ENCODE results near the gene BHLHA15. TPM values are rescaled to one million over a fixed set of nuclear protein-coding genes. Genes with fewer than 3 reads are reported as not detected.

BHLHA15 gene
- total and polyA plus RNA-seq, 2 of the 8 experiments (the other 6 are each of a cell fraction or from before 2014, with no cell fraction given), result 1.1 to 2.7 TPM

GRCh38 chr7:98231493-98232262 is 20.4 kb downstream of the BHLHA15 start:
- H3K4me2 ChIP-seq (ENCODE audit: insufficient read depth in 1 of 2, low read depth in 2 of 2, low read length in 2 of 2), result no peak overlapping the region
- H2BK12ac ChIP-seq (ENCODE audit: low read depth, low read length), result no peak overlapping the region
- H4K5ac ChIP-seq (ENCODE audit: insufficient read length, low read depth, low read length), result no peak overlapping the region
- H3K79me1 ChIP-seq (ENCODE audit: low read depth, low read length), result no peaks in the 10 kb centered on the region
- no peak overlapping the region for H2BK120ac ChIP-seq (replicated peaks; ENCODE audit: low read depth, low read length)
- no peak overlapping the region for H2AK5ac ChIP-seq (ENCODE audit: low read depth, low read length)
- no peak overlapping the region for H3K14ac ChIP-seq (ENCODE audit: insufficient read length)
- peaks cover 2 to 4% of the 10 kb centered on the region in 2 experiments for H4K20me1 ChIP-seq (replicated peaks in 1 of 2; ENCODE audit: control insufficient read depth in 1 of 2, insufficient read depth in 2 of 2, low read length in 2 of 2)
- no peak overlapping the region for H3K9ac ChIP-seq (replicated peaks in 1 of 4; ENCODE audit: extremely low read depth in 1 of 4, low read depth in 3 of 4, low read length in 3 of 4)
- no peaks in the 10 kb centered on the region for H3K27me3 ChIP-seq (replicated peaks in 1 of 4; ENCODE audit: control insufficient read depth in 3 of 4, extremely low read depth in 1 of 4, insufficient read depth in 3 of 4, low read length in 3 of 4)
- H3K4ac ChIP-seq (replicated peaks; ENCODE audit: insufficient read length, low read depth, low read length), result no peak overlapping the region
- CTCF ChIA-PET (ENCODE audit: partially characterized antibody), result no interaction called here
- no peak overlapping the region for H2BK15ac ChIP-seq (ENCODE audit: low read length)
- no peak overlapping the region for H2BK5ac ChIP-seq (ENCODE audit: low read depth, low read length)
- no peak overlapping the region for H3K27ac ChIP-seq (ENCODE audit: low read depth, low read length)
- H3K4me1 ChIP-seq (replicated peaks in 1 of 4; ENCODE audit: control insufficient read depth in 3 of 4, insufficient read depth in 4 of 4, low read length in 3 of 4), result no peaks in the 10 kb centered on the region; a peak in 3 of 7 replicates
- no peak overlapping the region for H2BK20ac ChIP-seq (ENCODE audit: low read length)
- no peak overlapping the region for H3K23ac ChIP-seq (ENCODE audit: insufficient read length)
- H3K4me3 ChIP-seq (ENCODE audit: extremely low read depth in 1 of 4, insufficient read depth in 2 of 4, low read depth in 3 of 4, low read length in 4 of 4), result no peak overlapping the region
- no peak overlapping the region for H4K91ac ChIP-seq (replicated peaks; ENCODE audit: insufficient read length, low read length)
- POLR2A ChIA-PET (ENCODE audit: partially characterized antibody), result no interaction called here
- H4K8ac ChIP-seq (ENCODE audit: extremely low read depth, insufficient read depth, low read length), result no peak overlapping the region
- H2AFZ ChIP-seq (ENCODE audit: low read length), result no peak overlapping the region
- no peak overlapping the region for H3K18ac ChIP-seq (ENCODE audit: extremely low read depth, low read length)
- H3K36me3 ChIP-seq (ENCODE audit: control insufficient read depth in 2 of 4, insufficient read depth in 4 of 4, low read length in 3 of 4), result no peaks in the 10 kb centered on the region
- H3K23me2 ChIP-seq (ENCODE audit: low read depth, low read length), result no peaks in the 10 kb centered on the region
- FAIRE-seq, result no peak
- H3K56ac ChIP-seq (replicated peaks; ENCODE audit: insufficient read length, low read depth, low read length), result no peak overlapping the region
- DNase-seq (ENCODE audit: low read depth in 1 of 2, low spot score in 2 of 2), result no peak
- H3K9me3 ChIP-seq (ENCODE audit: insufficient read depth in 2 of 2, low read depth in 1 of 2, low read length in 1 of 2), result no peaks in the 10 kb centered on the region
- 85% methylated on average over 19 of the region's 25 CpGs; no CpG with 5 or more reads in 1 of the 2 experiments for WGBS, 2 experiments (ENCODE audit: extremely low coverage in 1 of 2, insufficient coverage in 1 of 2, insufficient read length in 1 of 2, insufficient replicate concordance in 2 of 2, low coverage in 1 of 2, low lambda C conversion rate in 2 of 2, missing lambda C conversion rate in 1 of 2)
- no peaks in the 10 kb centered on the region for H3K79me2 ChIP-seq (ENCODE audit: control insufficient read depth in 1 of 2, insufficient read depth in 2 of 2, low read length in 2 of 2)
- TF ChIP-seq SIX5 (IDR thresholded peaks at IDR 0.05; ENCODE audit: low read depth, low read length) (no peak), HDAC2 (IDR thresholded peaks at IDR 0.05; ENCODE audit: borderline replicate concordance in 1 of 2, low read depth in 2 of 2, low read length in 2 of 2) (no peak), POU5F1 (IDR thresholded peaks at IDR 0.05; ENCODE audit: low read depth, low read length) (no peak), CBX5 (IDR thresholded peaks at IDR 0.05; ENCODE audit: low read depth, low read length) (no peak), SIN3A (conservative IDR thresholded peaks at IDR 0.05 in 1 of 2, IDR thresholded peaks at IDR 0.05 in 1 of 2; ENCODE audit: low read depth in 1 of 2, low read length in 2 of 2) (no peak), JUN (IDR thresholded peaks at IDR 0.05; ENCODE audit: low read depth, low read length) (no peak), GABPA (IDR thresholded peaks at IDR 0.05; ENCODE audit: borderline replicate concordance, insufficient read depth, low read length) (no peak), YY1 (IDR thresholded peaks at IDR 0.05; ENCODE audit: low read depth, low read length) (no peak), GTF2F1 (IDR thresholded peaks at IDR 0.05; ENCODE audit: borderline replicate concordance, low read depth, low read length) (no peak), CHD1 (IDR thresholded peaks at IDR 0.05; ENCODE audit: low read depth, low read length) (no peak), CHD2 (IDR thresholded peaks at IDR 0.05; ENCODE audit: low read length) (no peak), FOSL1 (IDR thresholded peaks at IDR 0.05; ENCODE audit: insufficient read depth, low read depth, low read length) (no peak), TAF7 (optimal IDR thresholded peaks at IDR 0.05; ENCODE audit: borderline replicate concordance, low read depth, low read length) (no peak), SP4 (IDR thresholded peaks at IDR 0.05; ENCODE audit: low read length) (no peak)

All from H1 (cell line).